H1 (cell line): ENCODE data around the gene UGGT2. TPM values are rescaled to one million over a fixed set of nuclear protein-coding genes. Genes with fewer than 3 reads are reported as not detected.

ENCODE experiments used
- CTCF ChIA-PET: fragments of 300-600 bp; sonication (Branson Sonifier 250); formaldehyde crosslinking; loops from one replicate; lab custom pipeline; 2021; ENCODE audit not compliant: partially characterized antibody; lab: Charles Lee
- POLR2A ChIA-PET: fragments of 300-600 bp; sonication (Branson Sonifier 250); formaldehyde crosslinking; loops from one replicate; lab custom pipeline; 2021; ENCODE audit warnings: inconsistent platforms; ENCODE audit not compliant: partially characterized antibody; lab: Charles Lee
- DNase-seq, 2 experiments: peaks; one replicate each; pipeline versions ENCODE4 v3.0.0 to v3.0.0-alpha.2; 2010 to 2022; ENCODE audit warnings: low spot score in 2 of 2, low read depth in 1 of 2, mixed read lengths in 1 of 2
- FAIRE-seq: peaks from 2 replicates; lab custom pipeline; 2011; peaks lifted over from hg19 to GRCh38; lab: Jason Lieb, UNC
- H2AFZ ChIP-seq: 2 replicates; pipeline ENCODE4 v1.8.1; 2012; ENCODE audit warnings: low read length, inconsistent platforms
- H2AK5ac ChIP-seq: 2 replicates; pipeline ENCODE4 v1.6.1; 2013; ENCODE audit warnings: low read depth, low read length
- H2BK120ac ChIP-seq: replicated peaks from 2 replicates; pipeline ENCODE3; 2013; ENCODE audit warnings: low read depth, low read length, inconsistent platforms
- H2BK12ac ChIP-seq: 2 replicates; pipeline ENCODE4 v1.6.1; 2013; ENCODE audit warnings: low read depth, low read length
- H2BK15ac ChIP-seq: 2 replicates; pipeline ENCODE4 v1.6.1; 2013; ENCODE audit warnings: low read length
- H2BK20ac ChIP-seq: 2 replicates; pipeline ENCODE4 v1.6.1; 2013; ENCODE audit warnings: low read length
- H2BK5ac ChIP-seq: 2 replicates; pipeline ENCODE4 v1.6.1; 2013; ENCODE audit warnings: low read depth, low read length
- H3K14ac ChIP-seq: 2 replicates; pipeline ENCODE4 v1.6.1; 2013; ENCODE audit warnings: inconsistent platforms; ENCODE audit not compliant: insufficient read length
- H3K18ac ChIP-seq: 2 replicates; pipeline ENCODE4 v1.6.1; 2013; ENCODE audit warnings: low read length; ENCODE audit errors: extremely low read depth
- H3K23ac ChIP-seq: 2 replicates; pipeline ENCODE4 v1.6.1; 2013; ENCODE audit warnings: inconsistent platforms; ENCODE audit not compliant: insufficient read length
- H3K23me2 ChIP-seq: 2 replicates; pipeline ENCODE4 v1.6.1; 2013; ENCODE audit warnings: low read depth, low read length
- H3K27ac ChIP-seq: 2 replicates; pipeline ENCODE4 v1.6.1; 2011; ENCODE audit warnings: low read depth, low read length, inconsistent platforms
- H3K27me3 ChIP-seq, 4 experiments: replicated peaks in 1 of 4; 1 replicate in 1 of 4; 2 replicates in 3 of 4; pipeline versions ENCODE4 v1.6.1 to v1.8.1; 2011 to 2013; ENCODE audit warnings: low read length in 3 of 4, mild to moderate bottlenecking in 3 of 4, inconsistent platforms in 2 of 4, mixed read lengths in 2 of 4, moderate library complexity in 1 of 4; ENCODE audit not compliant: control insufficient read depth in 3 of 4, insufficient read depth in 3 of 4; ENCODE audit errors: extremely low read depth in 1 of 4
- H3K36me3 ChIP-seq, 4 experiments: 2 replicates each; pipeline versions ENCODE4 v1.6.1 to v1.8.1; 2011 to 2013; ENCODE audit warnings: mild to moderate bottlenecking in 4 of 4, low read length in 3 of 4, moderate library complexity in 2 of 4, control low read depth in 1 of 4, inconsistent platforms in 1 of 4; ENCODE audit not compliant: insufficient read depth in 4 of 4, control insufficient read depth in 2 of 4
- H3K4ac ChIP-seq: replicated peaks from 2 replicates; pipeline ENCODE3; 2013; ENCODE audit warnings: low read length, low read depth, mixed read lengths, inconsistent platforms; ENCODE audit not compliant: insufficient read length
- H3K4me1 ChIP-seq, 4 experiments: replicated peaks in 1 of 4; 1 replicate in 1 of 4; 2 replicates in 3 of 4; pipeline versions ENCODE4 v1.6.1 to v1.8.1; 2011 to 2013; ENCODE audit warnings: low read length in 3 of 4, inconsistent platforms in 2 of 4, mixed read lengths in 1 of 4; ENCODE audit not compliant: insufficient read depth in 4 of 4, control insufficient read depth in 3 of 4
- H3K4me2 ChIP-seq, 2 experiments: 2 replicates each; pipeline versions ENCODE4 v1.6.1 to v1.8.1; 2011 to 2013; ENCODE audit warnings: low read depth in 2 of 2, low read length in 2 of 2, control low read depth in 1 of 2, inconsistent platforms in 1 of 2, mild to moderate bottlenecking in 1 of 2; ENCODE audit not compliant: insufficient read depth in 1 of 2
- H3K4me3 ChIP-seq, 4 experiments: fragments of 200-600, 300-600 bp in 1 of 4; sonication (generic), shearing (Covaris generic), sonication (Bioruptor Twin) in 1 of 4; 2 replicates each; pipeline versions ENCODE4 v1.5.1 to v1.8.1; 2011 to 2016; ENCODE audit warnings: low read length in 4 of 4, low read depth in 3 of 4, control low read depth in 2 of 4, inconsistent platforms in 2 of 4, mild to moderate bottlenecking in 2 of 4, mixed read lengths in 1 of 4, moderate library complexity in 1 of 4; ENCODE audit not compliant: insufficient read depth in 2 of 4; ENCODE audit errors: extremely low read depth in 1 of 4
- H3K56ac ChIP-seq: replicated peaks from 2 replicates; pipeline ENCODE3; 2013; ENCODE audit warnings: low read depth, mild to moderate bottlenecking, mixed read lengths, low read length, inconsistent platforms; ENCODE audit not compliant: insufficient read length
- H3K79me1 ChIP-seq: 2 replicates; pipeline ENCODE4 v1.6.1; 2013; ENCODE audit warnings: low read depth, low read length, control low read depth
- H3K79me2 ChIP-seq, 2 experiments: 2 replicates each; pipeline versions ENCODE4 v1.6.1 to v1.8.1; 2012 to 2013; ENCODE audit warnings: low read length in 2 of 2, mild to moderate bottlenecking in 2 of 2, inconsistent platforms in 1 of 2; ENCODE audit not compliant: insufficient read depth in 2 of 2, control insufficient read depth in 1 of 2
- H3K9ac ChIP-seq, 4 experiments: replicated peaks in 1 of 4; 1 replicate in 1 of 4; 2 replicates in 3 of 4; pipeline versions ENCODE4 v1.6.1 to v1.8.1; 2011 to 2013; ENCODE audit warnings: low read depth in 3 of 4, low read length in 3 of 4, control low read depth in 2 of 4, mild to moderate bottlenecking in 2 of 4, moderate library complexity in 2 of 4, inconsistent platforms in 1 of 4; ENCODE audit errors: extremely low read depth in 1 of 4
- H3K9me3 ChIP-seq, 2 experiments: 2 replicates each; pipeline versions ENCODE4 v1.6.1 to v1.8.1; 2012 to 2013; ENCODE audit warnings: mild to moderate bottlenecking in 2 of 2, moderate library complexity in 2 of 2, control low read depth in 1 of 2, inconsistent platforms in 1 of 2, low read depth in 1 of 2, low read length in 1 of 2, mixed read lengths in 1 of 2; ENCODE audit not compliant: insufficient read depth in 2 of 2
- H4K20me1 ChIP-seq, 2 experiments: replicated peaks in 1 of 2; 2 replicates each; pipeline versions ENCODE3 to v1.8.1; 2011 to 2013; ENCODE audit warnings: inconsistent platforms in 2 of 2, low read length in 2 of 2, mild to moderate bottlenecking in 1 of 2; ENCODE audit not compliant: insufficient read depth in 2 of 2, control insufficient read depth in 1 of 2
- H4K5ac ChIP-seq: 2 replicates; pipeline ENCODE4 v1.6.1; 2013; ENCODE audit warnings: low read length, low read depth, mixed read lengths, inconsistent platforms; ENCODE audit not compliant: insufficient read length
- H4K8ac ChIP-seq: 2 replicates; pipeline ENCODE4 v1.8.0; 2013; ENCODE audit warnings: mild to moderate bottlenecking, moderate library complexity, low read length, inconsistent platforms; ENCODE audit not compliant: insufficient read depth; ENCODE audit errors: extremely low read depth
- H4K91ac ChIP-seq: replicated peaks from 2 replicates; pipeline ENCODE3; 2013; ENCODE audit warnings: low read length, mixed read lengths, inconsistent platforms; ENCODE audit not compliant: insufficient read length
- WGBS, 2 experiments: shearing (Covaris generic) in 1 of 2; methylation state at CpG; one replicate each; pipeline versions ENCODE4 v1.1.6 to v1.1.7; 2013 to 2015; ENCODE audit warnings: low lambda C conversion rate in 2 of 2, mixed read lengths in 2 of 2, inconsistent platforms in 1 of 2, low coverage in 1 of 2, missing lambda C conversion rate in 1 of 2; ENCODE audit not compliant: insufficient replicate concordance in 2 of 2, insufficient coverage in 1 of 2, insufficient read length in 1 of 2; ENCODE audit errors: extremely low coverage in 1 of 2, missing lambda C conversion rate in 1 of 2; 5-methylcytosine and 5-hydroxymethylcytosine counted together
- polyA plus RNA-seq, 7 experiments: library from polyadenylated mRNA; depleted of rRNA in 3 of 7; stranded (reverse) in 5 of 7; unstranded in 2 of 7; fragments of >200 nt in 5 of 7; fragments of 200-250 nt in 2 of 7; gene quantifications; 1 replicate in 5 of 7; 2 replicates in 1 of 7; 4 replicates in 1 of 7; pipeline versions ENCODE4 v1.2.1 to v1.2.3, GENCODE V29; 2011 to 2013; ENCODE audit warnings: missing spikeins in 2 of 7, mixed read lengths in 2 of 7
- total RNA-seq: library from RNA; stranded (reverse); fragmentation: NEBNext Ultra II Directional; extraction: Animal tissue kit (Norgen Biotek cat#: 25700); gene quantifications from 2 replicates; pipeline ENCODE4 v1.2.1, GENCODE V29; 2021
- TF ChIP-seq, protein P1 (sequence below), 3 experiments: IDR thresholded peaks; 1 replicate in 2 of 3; 2 replicates in 1 of 3; pipeline versions ENCODE4 v1.5.1 to v1.6.1; 2011; ENCODE audit warnings: low read length in 3 of 3, mild to moderate bottlenecking in 3 of 3, inconsistent platforms in 2 of 3, low read depth in 1 of 3, moderate library complexity in 1 of 3; ENCODE audit not compliant: insufficient read depth in 1 of 3; ENCODE audit errors: control extremely low read depth in 1 of 3

UGGT2 gene
- total and polyA plus RNA-seq, 2 of the 8 experiments (the other 6 are each of a cell fraction or from before 2014, with no cell fraction given) = 5.9 to 25.1 TPM

DNA sequence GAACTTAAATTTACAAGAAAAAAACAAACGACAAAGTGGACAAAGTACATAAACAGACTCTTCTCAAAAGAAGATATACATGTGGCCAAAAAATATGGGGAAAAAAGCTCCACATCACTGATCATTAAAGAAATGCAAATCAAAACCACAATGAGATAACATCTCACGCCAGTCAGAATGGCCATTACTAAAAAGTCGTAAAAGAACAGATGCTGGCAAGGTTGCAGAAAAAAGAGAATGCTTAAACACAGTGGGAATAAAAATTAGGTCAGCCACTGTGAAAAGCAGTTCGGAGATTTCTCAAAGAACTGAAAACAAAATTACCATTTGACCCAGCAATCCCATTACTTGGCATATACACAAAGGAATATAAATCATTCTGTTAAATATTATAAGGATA, 132.7 kb downstream of the UGGT2 start:
- CTCF ChIA-PET = no interaction called here
- TF ChIP-seq, protein P1, sequence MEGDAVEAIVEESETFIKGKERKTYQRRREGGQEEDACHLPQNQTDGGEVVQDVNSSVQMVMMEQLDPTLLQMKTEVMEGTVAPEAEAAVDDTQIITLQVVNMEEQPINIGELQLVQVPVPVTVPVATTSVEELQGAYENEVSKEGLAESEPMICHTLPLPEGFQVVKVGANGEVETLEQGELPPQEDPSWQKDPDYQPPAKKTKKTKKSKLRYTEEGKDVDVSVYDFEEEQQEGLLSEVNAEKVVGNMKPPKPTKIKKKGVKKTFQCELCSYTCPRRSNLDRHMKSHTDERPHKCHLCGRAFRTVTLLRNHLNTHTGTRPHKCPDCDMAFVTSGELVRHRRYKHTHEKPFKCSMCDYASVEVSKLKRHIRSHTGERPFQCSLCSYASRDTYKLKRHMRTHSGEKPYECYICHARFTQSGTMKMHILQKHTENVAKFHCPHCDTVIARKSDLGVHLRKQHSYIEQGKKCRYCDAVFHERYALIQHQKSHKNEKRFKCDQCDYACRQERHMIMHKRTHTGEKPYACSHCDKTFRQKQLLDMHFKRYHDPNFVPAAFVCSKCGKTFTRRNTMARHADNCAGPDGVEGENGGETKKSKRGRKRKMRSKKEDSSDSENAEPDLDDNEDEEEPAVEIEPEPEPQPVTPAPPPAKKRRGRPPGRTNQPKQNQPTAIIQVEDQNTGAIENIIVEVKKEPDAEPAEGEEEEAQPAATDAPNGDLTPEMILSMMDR (IDR thresholded peaks at IDR 0.05; ENCODE audit: control extremely low read depth in 1 of 3, insufficient read depth in 1 of 3, low read depth in 1 of 3, low read length in 3 of 3) = no peak
- Histone ChIP-seq H2BK15ac (no peak overlapping the region), H3K4me2 (no peak overlapping the region), H3K9me3 (no peaks in the 10 kb centered on the region), H4K20me1 (no peaks in the 10 kb centered on the region), H3K4ac (no peak overlapping the region), H3K4me1 (no peaks in the 10 kb centered on the region), H2AK5ac (no peak overlapping the region), H2BK120ac (no peak overlapping the region), H3K27me3 (no peaks in the 10 kb centered on the region), H3K56ac (no peak overlapping the region), H3K79me1 (no peaks in the 10 kb centered on the region), H4K91ac (no peak overlapping the region), H3K79me2 (no peaks in the 10 kb centered on the region), H4K8ac (no peak overlapping the region), H3K23ac (no peak overlapping the region), H3K23me2 (no peaks in the 10 kb centered on the region), H4K5ac (no peak overlapping the region), H3K4me3 (no peak overlapping the region), H3K18ac (no peak overlapping the region), H3K36me3 (no peaks in the 10 kb centered on the region; a peak in 1 of 8 replicates), H3K9ac (no peak overlapping the region), H2BK20ac (no peak overlapping the region), H3K14ac (no peak overlapping the region), H2AFZ (no peak overlapping the region), H2BK12ac (no peak overlapping the region), H2BK5ac (no peak overlapping the region), H3K27ac (no peak overlapping the region)
- WGBS, 2 experiments = 92% methylated on average over 4 of the region's 4 CpGs; no CpG with 5 or more reads in 1 of the 2 experiments
- DNase-seq (no peak), FAIRE-seq (no peak)
- POLR2A ChIA-PET = no interaction called here
